Esophagus muscularis mucosa (tissue), 4 donors: ENCODE measurements around the gene LEKR1. TPM values are rescaled to one million over a fixed set of nuclear protein-coding genes. Genes with fewer than 3 reads are reported as not detected.

ENCODE experiments used
- DNase-seq: peaks from one replicate; pipeline ENCODE4 v3.0.0-alpha.2; 2017; ENCODE audit errors: extremely low spot score
- H3K27ac ChIP-seq, 4 donors: fragments of 200-600 bp; sonication (generic); replicated peaks in 1 of 4; 1 replicate in 3 of 4; 2 replicates in 1 of 4; pipeline ENCODE4 v1.5.1; 2016 to 2019; ENCODE audit warnings: mild to moderate bottlenecking in 1 of 4
- H3K27me3 ChIP-seq, 4 donors: fragments of 200-600 bp; sonication (generic); one replicate each; pipeline versions ENCODE4 v1.5.1 to v1.6.0; 2016 to 2019
- H3K36me3 ChIP-seq, 4 donors: fragments of 200-600 bp; sonication (generic); one replicate each; pipeline ENCODE4 v1.5.1; 2016 to 2019
- H3K4me1 ChIP-seq, 4 donors: fragments of 200-600 bp; sonication (generic); one replicate each; pipeline ENCODE4 v1.5.1; 2016 to 2019
- H3K4me3 ChIP-seq, 4 donors: fragments of 200-600 bp; sonication (generic); 1 replicate in 2 of 4; 2 replicates in 2 of 4; pipeline ENCODE4 v1.5.1; 2016 to 2019; ENCODE audit warnings: mild to moderate bottlenecking in 4 of 4, moderate library complexity in 1 of 4
- H3K9me3 ChIP-seq, 4 donors: fragments of 200-600 bp; sonication (generic); 1 replicate in 3 of 4; 2 replicates in 1 of 4; pipeline ENCODE4 v1.5.1; 2016 to 2019
- EP300 ChIP-seq: sonication (generic); formaldehyde crosslinking; IDR thresholded peaks from one replicate; pipeline ENCODE4 v1.6.1; 2017; ENCODE audit warnings: antibody characterized with exemption
- POLR2A ChIP-seq: fragments of 450-650 bp; IDR thresholded peaks from one replicate; pipeline ENCODE4 v1.6.1; 2017; ENCODE audit warnings: antibody characterized with exemption, moderate library complexity, mild to moderate bottlenecking, low read depth
- POLR2AphosphoS5 ChIP-seq, 2 donors: sonication (generic); formaldehyde crosslinking; IDR thresholded peaks; one replicate each; pipeline ENCODE4 v1.6.1; 2017; ENCODE audit warnings: antibody characterized with exemption in 2 of 2
- WGBS: methylation state at CpG from one replicate; pipeline ENCODE4 v1.1.5; 2018; 5-methylcytosine and 5-hydroxymethylcytosine counted together
- intact Hi-C: fragments of 100-400 bp; cut with DNase I; formaldehyde crosslinking; loops from one replicate; pipeline ENCODE4 v1.15.1; 2023
- total RNA-seq, 4 donors: library from RNA; depleted of rRNA; stranded (reverse); fragments of >200 nt; gene quantifications; one replicate each; pipeline versions ENCODE4 v1.1.0 to v1.2.1, GENCODE V29; 2016
- TF ChIP-seq, protein P1 (sequence below), 3 experiments: fragments of 200-600 bp in 2 of 3; fragments of 450-650 bp in 1 of 3; sonication (generic) in 2 of 3; IDR thresholded peaks; one replicate each; pipeline ENCODE4 v1.5.1; 2017 to 2019; ENCODE audit warnings: antibody characterized with exemption in 3 of 3, mild to moderate bottlenecking in 2 of 3, moderate library complexity in 1 of 3

Gene LEKR1
- total RNA-seq, 4 donors from 2014 or later: 0.11 to 1.2 (median 0.33) TPM; not detected in 1

DNA sequence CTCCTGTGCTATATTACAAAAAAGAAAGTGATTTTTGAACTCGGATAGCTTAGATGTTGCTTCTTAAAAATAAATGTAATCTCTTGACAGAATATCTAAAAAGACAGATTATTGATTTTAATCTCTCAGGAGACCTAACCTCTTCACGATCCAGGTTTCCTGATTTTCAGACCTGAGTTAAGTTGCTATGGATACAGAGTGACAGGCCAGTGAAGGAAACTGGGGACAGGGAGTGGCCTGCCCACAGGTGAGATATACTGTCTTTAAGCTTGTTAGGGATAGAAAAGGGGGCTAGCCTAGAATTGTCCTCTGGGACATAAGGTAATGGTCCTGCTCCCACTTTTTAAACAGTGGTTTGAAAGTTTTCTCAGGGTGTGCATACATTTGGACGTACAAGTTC is 260.6 kb downstream of the LEKR1 start:
- TF ChIP-seq, protein P1, sequence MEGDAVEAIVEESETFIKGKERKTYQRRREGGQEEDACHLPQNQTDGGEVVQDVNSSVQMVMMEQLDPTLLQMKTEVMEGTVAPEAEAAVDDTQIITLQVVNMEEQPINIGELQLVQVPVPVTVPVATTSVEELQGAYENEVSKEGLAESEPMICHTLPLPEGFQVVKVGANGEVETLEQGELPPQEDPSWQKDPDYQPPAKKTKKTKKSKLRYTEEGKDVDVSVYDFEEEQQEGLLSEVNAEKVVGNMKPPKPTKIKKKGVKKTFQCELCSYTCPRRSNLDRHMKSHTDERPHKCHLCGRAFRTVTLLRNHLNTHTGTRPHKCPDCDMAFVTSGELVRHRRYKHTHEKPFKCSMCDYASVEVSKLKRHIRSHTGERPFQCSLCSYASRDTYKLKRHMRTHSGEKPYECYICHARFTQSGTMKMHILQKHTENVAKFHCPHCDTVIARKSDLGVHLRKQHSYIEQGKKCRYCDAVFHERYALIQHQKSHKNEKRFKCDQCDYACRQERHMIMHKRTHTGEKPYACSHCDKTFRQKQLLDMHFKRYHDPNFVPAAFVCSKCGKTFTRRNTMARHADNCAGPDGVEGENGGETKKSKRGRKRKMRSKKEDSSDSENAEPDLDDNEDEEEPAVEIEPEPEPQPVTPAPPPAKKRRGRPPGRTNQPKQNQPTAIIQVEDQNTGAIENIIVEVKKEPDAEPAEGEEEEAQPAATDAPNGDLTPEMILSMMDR (IDR thresholded peaks at IDR 0.05): no peak
- TF ChIP-seq POLR2AphosphoS5 (IDR thresholded peaks at IDR 0.05): no peak
- TF ChIP-seq EP300: no peak
- no peak for TF ChIP-seq POLR2A
- peaks cover 41 to 62% (median 55%) of the 10 kb centered on the region in 4 donors for H3K4me1 ChIP-seq
- intact Hi-C loops: loop anchor here (5.0 kb wide), 2 partner anchors 269 to 544 kb away; no protein-coding TSS in a partner anchor
- peak overlapping the region; percentile 98 to 99 (median 98) for H3K27ac ChIP-seq
- H3K4me3 ChIP-seq: no peak overlapping the region
- no peaks in the 10 kb centered on the region for H3K9me3 ChIP-seq
- no peaks in the 10 kb centered on the region for H3K36me3 ChIP-seq
- H3K27me3 ChIP-seq: no peaks in the 10 kb centered on the region
- 70% methylated on average over 3 of the region's 3 CpGs for WGBS
- DNase-seq: no peak

DNA sequence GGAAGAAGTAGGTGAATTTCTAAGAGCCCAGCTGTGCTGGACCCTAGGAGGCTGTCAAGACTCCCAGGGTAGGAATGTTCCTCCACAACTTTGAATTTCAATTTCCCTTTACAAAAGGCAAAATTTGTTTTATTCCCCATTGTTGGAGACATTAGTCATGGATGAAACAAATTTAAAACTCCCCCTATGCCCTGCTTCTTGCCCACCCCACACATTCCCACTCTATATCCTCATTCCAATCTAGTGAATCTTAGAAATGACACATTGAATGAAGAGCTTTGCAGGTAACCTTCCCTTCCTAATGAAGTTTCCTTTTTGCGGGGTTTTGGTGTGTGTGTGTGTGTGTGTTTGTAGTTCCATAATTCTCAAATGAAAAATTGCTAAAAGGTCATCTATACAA is 261.2 kb downstream of the LEKR1 start:
- peak overlapping the region; percentile 98 to 99 (median 98) for H3K27ac ChIP-seq
- H3K27me3 ChIP-seq: no peaks in the 10 kb centered on the region
- intact Hi-C loops: loop anchor here (5.0 kb wide), 2 partner anchors 270 to 545 kb away; no protein-coding TSS in a partner anchor
- no peaks in the 10 kb centered on the region for H3K9me3 ChIP-seq
- WGBS: 55% methylated on average over 1 of the region's 1 CpG
- no peaks in the 10 kb centered on the region for H3K36me3 ChIP-seq
- peaks cover 41 to 62% (median 53%) of the 10 kb centered on the region in 4 donors for H3K4me1 ChIP-seq
- no peak for DNase-seq
- TF ChIP-seq POLR2A: no peak
- TF ChIP-seq, protein P1 (IDR thresholded peaks at IDR 0.05): no peak
- no peak for TF ChIP-seq POLR2AphosphoS5 (IDR thresholded peaks at IDR 0.05)
- TF ChIP-seq EP300: no peak
- no peak overlapping the region for H3K4me3 ChIP-seq

DNA sequence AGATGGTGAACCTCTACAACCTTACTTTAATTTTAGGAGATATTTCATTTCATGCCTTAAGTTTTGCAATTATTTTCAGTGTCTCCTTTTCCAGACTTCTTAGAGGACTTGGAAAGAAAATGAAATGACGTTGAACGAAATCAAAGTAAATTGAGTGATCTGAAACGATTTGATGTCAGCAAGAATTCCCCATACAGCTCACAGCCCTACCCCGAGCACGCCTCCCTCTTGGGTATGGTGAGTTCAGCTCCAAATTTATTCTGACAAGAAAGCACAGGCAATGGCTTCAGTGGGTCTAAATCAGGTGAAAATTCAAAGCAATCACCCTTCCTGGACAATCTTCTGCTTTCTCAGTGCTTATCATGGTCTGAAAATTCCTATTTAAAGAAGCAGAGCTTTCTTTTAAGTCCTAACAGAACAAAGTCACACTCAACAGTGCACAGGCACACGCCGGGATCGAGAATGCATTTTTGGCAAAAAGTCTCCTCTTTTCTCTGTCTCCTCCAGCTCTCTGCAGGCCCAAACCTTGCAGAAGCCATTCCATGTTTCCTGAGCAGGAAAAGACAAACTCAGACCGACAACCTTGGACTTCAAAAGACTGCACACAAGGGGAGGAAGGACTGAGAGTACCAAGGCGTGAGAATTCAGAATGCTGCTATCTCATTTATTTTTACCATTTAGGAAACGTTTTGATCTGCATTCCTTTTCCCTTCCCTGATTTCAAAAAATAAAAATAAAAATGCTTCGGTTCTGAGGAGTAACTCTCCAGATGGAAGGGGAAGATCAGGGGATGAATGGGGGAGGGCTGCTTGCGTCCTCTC is 261.8 kb downstream of the LEKR1 start:
- Histone ChIP-seq H3K9me3 (no peaks in the 10 kb centered on the region), H3K4me3 (peak overlapping the region; percentile 65 to 81 (median 72)), H3K36me3 (no peaks in the 10 kb centered on the region), H3K27me3 (no peaks in the 10 kb centered on the region), H3K4me1 (peaks cover 41 to 63% (median 53%) of the 10 kb centered on the region in 4 donors), H3K27ac (peak overlapping the region; percentile 98 to 99 (median 98))
- intact Hi-C loops: loop anchor here (5.0 kb wide), 2 partner anchors 271 to 546 kb away; no protein-coding TSS in a partner anchor
- WGBS: 24% methylated on average over 13 of the region's 13 CpGs
- no peak for DNase-seq
- TF ChIP-seq EP300: no peak
- no peak for TF ChIP-seq POLR2AphosphoS5 (IDR thresholded peaks at IDR 0.05)
- TF ChIP-seq POLR2A: no peak
- TF ChIP-seq, protein P1 (IDR thresholded peaks at IDR 0.05): no peak

DNA sequence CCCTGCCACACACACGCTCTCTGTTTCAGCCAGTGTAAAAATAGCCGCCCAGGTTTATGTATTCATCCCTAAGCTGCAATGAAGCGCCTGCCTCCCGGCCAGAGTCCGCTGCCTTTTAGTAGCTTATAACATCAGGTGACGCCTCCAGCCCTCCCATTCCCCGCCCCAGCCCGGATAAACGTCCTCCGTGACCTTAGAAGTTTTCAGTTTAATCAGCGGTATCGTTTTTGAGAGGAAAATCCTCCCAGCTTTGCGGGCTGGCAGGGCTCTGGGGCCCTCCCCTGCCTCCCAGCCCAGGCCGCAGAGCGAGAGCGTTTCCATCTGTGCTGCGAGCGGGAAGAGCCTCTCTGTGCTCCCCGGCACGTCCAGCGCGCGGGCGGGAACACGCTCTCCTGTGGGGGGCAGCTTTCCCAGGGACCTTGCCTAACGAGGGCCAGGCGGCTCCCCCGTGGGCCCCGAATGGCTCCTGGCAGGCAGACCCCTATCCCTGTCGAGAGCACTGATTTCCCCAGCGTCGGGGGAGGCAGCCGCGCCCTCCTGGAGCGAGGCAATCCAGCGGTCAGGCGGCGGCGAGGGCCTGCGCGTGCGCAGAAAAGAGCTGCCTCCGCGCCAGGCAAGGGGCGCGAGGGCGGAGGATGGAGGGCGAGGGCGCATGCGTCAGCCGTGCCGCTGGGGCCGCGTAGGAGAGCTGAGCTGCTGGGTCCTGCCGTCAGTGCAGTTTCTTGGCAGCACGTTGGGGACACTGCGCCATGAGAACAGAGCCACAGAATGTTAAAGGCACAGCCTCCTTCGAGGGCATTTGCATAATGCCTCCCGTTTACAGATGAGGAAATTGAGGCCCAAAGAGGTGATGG is 262.7 kb downstream of the LEKR1 start:
- Histone ChIP-seq H3K4me3 (peak overlapping the region; percentile 65 to 81 (median 72)), H3K36me3 (no peaks in the 10 kb centered on the region), H3K27me3 (no peaks in the 10 kb centered on the region), H3K9me3 (no peaks in the 10 kb centered on the region), H3K4me1 (peaks cover 41 to 63% (median 53%) of the 10 kb centered on the region in 4 donors), H3K27ac (peak overlapping the region; percentile 98 to 99 (median 98))
- DNase-seq: peak; percentile 98
- under 1% methylated on average over 40 of the region's 59 CpGs for WGBS
- intact Hi-C loops: loop anchor here (5.0 kb wide), 2 partner anchors 272 to 547 kb away; no protein-coding TSS in a partner anchor
- TF ChIP-seq, protein P1 (IDR thresholded peaks at IDR 0.05): no peak
- peak; percentile 99 to 100 for TF ChIP-seq POLR2AphosphoS5 (IDR thresholded peaks at IDR 0.05)
- TF ChIP-seq POLR2A: peak; percentile 89
- TF ChIP-seq EP300: peak; percentile 87
